Lower leg skin (tissue), 3 donors: ENCODE data around the gene TMEM161B.
"Not testable (repeated sequence)": the region's sequence is repeated elsewhere in the genome, so short reads cannot be mapped to it uniquely, and the experiment has no call there.

Experiments
- CTCF ChIP-seq, 3 donors: fragments of 450-650 bp; IDR thresholded peaks; one replicate each; pipeline ENCODE4 v1.5.1; 2016; ENCODE audit warnings: antibody characterized with exemption in 3 of 3, mild to moderate bottlenecking in 3 of 3, moderate library complexity in 2 of 3
- POLR2A ChIP-seq, 2 donors: fragments of 450-650 bp; IDR thresholded peaks; one replicate each; pipeline ENCODE4 v1.6.1; 2016 to 2017; ENCODE audit warnings: antibody characterized with exemption in 2 of 2, mild to moderate bottlenecking in 1 of 2, moderate library complexity in 1 of 2

DNA sequence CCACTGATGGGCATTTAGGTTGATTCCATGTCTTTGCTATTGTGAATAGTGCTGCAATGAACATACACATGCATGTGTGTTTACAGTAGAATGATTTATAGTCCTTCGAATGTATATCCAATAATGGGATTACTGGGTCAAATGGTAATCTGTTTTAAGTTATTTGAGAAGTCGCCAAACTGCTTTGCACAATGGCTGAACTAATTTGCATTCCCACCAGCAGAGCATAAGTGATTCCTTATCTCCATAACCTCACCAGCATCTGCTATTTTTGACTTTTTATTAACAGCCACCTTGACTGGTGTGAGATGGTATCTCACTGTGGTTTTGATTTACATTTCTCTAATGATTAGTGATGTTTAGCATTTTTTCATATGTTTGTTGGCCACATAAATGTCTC is 25.2 kb downstream of the TMEM161B start:
- not testable (repeated sequence) for TF ChIP-seq CTCF, POLR2A (IDR thresholded peaks at IDR 0.05)
